HepG2 (cell line): ENCODE measurements around the gene TMEM95. TPM values are rescaled to one million over a fixed set of nuclear protein-coding genes. Genes with fewer than 3 reads are reported as not detected.

ENCODE experiments used
- ATF7 ChIP-seq, 2 experiments: fragments of 450-650 bp in 1 of 2; sonication (generic) in 1 of 2; formaldehyde crosslinking in 1 of 2; IDR thresholded peaks; 2 replicates each; pipeline versions ENCODE4 v1.4.0 to v1.6.1; 2016 to 2020; ENCODE audit warnings: antibody characterized with exemption in 1 of 2, mild to moderate bottlenecking in 1 of 2, missing genetic modification reagents in 1 of 2
- ATF7-NPFF ChIP-seq: sonication (generic); formaldehyde crosslinking; IDR thresholded peaks from 2 replicates; pipeline ENCODE4 v1.8.1; 2023; ENCODE audit warnings: mild to moderate bottlenecking, low read depth, missing genetic modification reagents, moderate library complexity
- GTF3A ChIP-seq: sonication (generic); formaldehyde crosslinking; conservative IDR thresholded peaks from 2 replicates; pipeline ENCODE4 v1.4.0; 2020; ENCODE audit warnings: mild to moderate bottlenecking, missing genetic modification reagents
- HNRNPK ChIP-seq: fragments of 200-400 bp; formaldehyde crosslinking; IDR thresholded peaks from 2 replicates; pipeline ENCODE4 v1.6.1; 2018; ENCODE audit warnings: low read length, low read depth, moderate library complexity, mild to moderate bottlenecking; ENCODE audit not compliant: poor library complexity, severe bottlenecking
- KLF12 ChIP-seq: sonication (generic); formaldehyde crosslinking; IDR thresholded peaks from 2 replicates; pipeline ENCODE4 v1.4.0; 2020; ENCODE audit warnings: missing genetic modification reagents, borderline replicate concordance
- KLF9 ChIP-seq: IDR thresholded peaks from 2 replicates; pipeline ENCODE4 v1.6.1; 2016; ENCODE audit warnings: low read depth
- POLR2AphosphoS5 ChIP-seq: IDR thresholded peaks from 2 replicates; pipeline ENCODE4 v1.6.1; 2012; ENCODE audit warnings: low read depth, low read length
- RCOR2 ChIP-seq: IDR thresholded peaks from 2 replicates; pipeline ENCODE4 v1.6.1; 2016; ENCODE audit warnings: missing biosample characterization, missing genetic modification reagents
- TCF7L2 ChIP-seq: IDR thresholded peaks from 2 replicates; pipeline ENCODE4 v1.6.1; 2011; ENCODE audit warnings: mild to moderate bottlenecking, low read depth, low read length, moderate library complexity
- ZBTB43 ChIP-seq: sonication (generic); formaldehyde crosslinking; conservative IDR thresholded peaks from 2 replicates; pipeline ENCODE4 v1.4.0; 2020; ENCODE audit warnings: missing genetic modification reagents
- ZNF124 ChIP-seq: sonication (generic); formaldehyde crosslinking; IDR thresholded peaks from 2 replicates; pipeline ENCODE4 v1.4.0; 2020; ENCODE audit warnings: missing genetic modification reagents
- ZXDC ChIP-seq: sonication (generic); formaldehyde crosslinking; IDR thresholded peaks from 2 replicates; pipeline ENCODE4 v1.5.0; 2020; ENCODE audit warnings: mild to moderate bottlenecking, missing genetic modification reagents
- polyA plus RNA-seq, 8 experiments: library from polyadenylated mRNA; depleted of rRNA in 3 of 8; stranded (reverse) in 7 of 8; unstranded in 1 of 8; fragments of >200 nt; fragmentation: Illumina TruSeq in 4 of 8; extraction: Trizol in 4 of 8; gene quantifications; 2 replicates each; pipeline versions ENCODE4 v1.2.1 to v1.2.3, GENCODE V29; 2011 to 2016; ENCODE audit warnings: low read depth in 4 of 8, missing spikeins in 1 of 8, mixed read lengths in 1 of 8; ENCODE audit not compliant: insufficient read depth in 1 of 8
- total RNA-seq, 5 experiments: library from RNA; depleted of rRNA; stranded (reverse); fragments of >200 nt; fragmentation: Illumina TruSeq; extraction: Trizol; gene quantifications; 2 replicates each; pipeline ENCODE4 v1.2.3, GENCODE V29; 2016; ENCODE audit warnings: low read depth in 1 of 5
- TF ChIP-seq, protein P1 (sequence below), 2 experiments: sonication (generic) in 1 of 2; formaldehyde crosslinking in 1 of 2; IDR thresholded peaks; 2 replicates each; pipeline versions ENCODE4 v1.5.1 to v1.6.1; 2011 to 2020; ENCODE audit warnings: borderline replicate concordance in 1 of 2, low read depth in 1 of 2, low read length in 1 of 2, mild to moderate bottlenecking in 1 of 2, missing genetic modification reagents in 1 of 2, moderate library complexity in 1 of 2
- TF ChIP-seq, protein P2 (sequence below): sonication (generic); formaldehyde crosslinking; IDR thresholded peaks from 2 replicates; pipeline ENCODE4 v1.4.0; 2020; ENCODE audit warnings: missing genetic modification reagents
- TF ChIP-seq, protein P3 (sequence below): IDR thresholded peaks from 2 replicates; pipeline ENCODE4 v1.6.1; 2018; ENCODE audit warnings: missing genetic modification reagents

TMEM95 gene
- total and polyA plus RNA-seq, 2 of the 13 experiments (the other 11 are each of a cell fraction or from before 2014, with no cell fraction given) = not detected

- TF ChIP-seq RCOR2 (CRISPR knock-in tag) = no peak
- no peak for TF ChIP-seq GTF3A (CRISPR knock-in tag)
- no peak for TF ChIP-seq ZXDC (CRISPR knock-in tag)
- 0 out of 2 replicates have a peak, but pooled peaks have one; percentile 28 for TF ChIP-seq ZBTB43 (CRISPR knock-in tag)
- no peak for TF ChIP-seq ATF7 (IDR thresholded peaks at IDR 0.05)
- TF ChIP-seq ATF7 (CRISPR knock-in tag; IDR thresholded peaks at IDR 0.05) = no peak
- TF ChIP-seq ZNF124 (CRISPR knock-in tag) = no peak
- TF ChIP-seq KLF12 = no peak
- peak; percentile 94 for TF ChIP-seq POLR2AphosphoS5
- TF ChIP-seq, protein P1, sequence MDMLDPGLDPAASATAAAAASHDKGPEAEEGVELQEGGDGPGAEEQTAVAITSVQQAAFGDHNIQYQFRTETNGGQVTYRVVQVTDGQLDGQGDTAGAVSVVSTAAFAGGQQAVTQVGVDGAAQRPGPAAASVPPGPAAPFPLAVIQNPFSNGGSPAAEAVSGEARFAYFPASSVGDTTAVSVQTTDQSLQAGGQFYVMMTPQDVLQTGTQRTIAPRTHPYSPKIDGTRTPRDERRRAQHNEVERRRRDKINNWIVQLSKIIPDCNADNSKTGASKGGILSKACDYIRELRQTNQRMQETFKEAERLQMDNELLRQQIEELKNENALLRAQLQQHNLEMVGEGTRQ (IDR thresholded peaks at IDR 0.05; ENCODE audit: low read depth, low read length) = no peak
- TF ChIP-seq, protein P1 (CRISPR knock-in tag; IDR thresholded peaks at IDR 0.05; ENCODE audit: borderline replicate concordance) = no peak; the same call in 1 of the 2 replicates
- TF ChIP-seq KLF9 (CRISPR knock-in tag) = no peak
- TF ChIP-seq ATF7-NPFF (CRISPR knock-in tag) = no peak
- TF ChIP-seq, protein P2, sequence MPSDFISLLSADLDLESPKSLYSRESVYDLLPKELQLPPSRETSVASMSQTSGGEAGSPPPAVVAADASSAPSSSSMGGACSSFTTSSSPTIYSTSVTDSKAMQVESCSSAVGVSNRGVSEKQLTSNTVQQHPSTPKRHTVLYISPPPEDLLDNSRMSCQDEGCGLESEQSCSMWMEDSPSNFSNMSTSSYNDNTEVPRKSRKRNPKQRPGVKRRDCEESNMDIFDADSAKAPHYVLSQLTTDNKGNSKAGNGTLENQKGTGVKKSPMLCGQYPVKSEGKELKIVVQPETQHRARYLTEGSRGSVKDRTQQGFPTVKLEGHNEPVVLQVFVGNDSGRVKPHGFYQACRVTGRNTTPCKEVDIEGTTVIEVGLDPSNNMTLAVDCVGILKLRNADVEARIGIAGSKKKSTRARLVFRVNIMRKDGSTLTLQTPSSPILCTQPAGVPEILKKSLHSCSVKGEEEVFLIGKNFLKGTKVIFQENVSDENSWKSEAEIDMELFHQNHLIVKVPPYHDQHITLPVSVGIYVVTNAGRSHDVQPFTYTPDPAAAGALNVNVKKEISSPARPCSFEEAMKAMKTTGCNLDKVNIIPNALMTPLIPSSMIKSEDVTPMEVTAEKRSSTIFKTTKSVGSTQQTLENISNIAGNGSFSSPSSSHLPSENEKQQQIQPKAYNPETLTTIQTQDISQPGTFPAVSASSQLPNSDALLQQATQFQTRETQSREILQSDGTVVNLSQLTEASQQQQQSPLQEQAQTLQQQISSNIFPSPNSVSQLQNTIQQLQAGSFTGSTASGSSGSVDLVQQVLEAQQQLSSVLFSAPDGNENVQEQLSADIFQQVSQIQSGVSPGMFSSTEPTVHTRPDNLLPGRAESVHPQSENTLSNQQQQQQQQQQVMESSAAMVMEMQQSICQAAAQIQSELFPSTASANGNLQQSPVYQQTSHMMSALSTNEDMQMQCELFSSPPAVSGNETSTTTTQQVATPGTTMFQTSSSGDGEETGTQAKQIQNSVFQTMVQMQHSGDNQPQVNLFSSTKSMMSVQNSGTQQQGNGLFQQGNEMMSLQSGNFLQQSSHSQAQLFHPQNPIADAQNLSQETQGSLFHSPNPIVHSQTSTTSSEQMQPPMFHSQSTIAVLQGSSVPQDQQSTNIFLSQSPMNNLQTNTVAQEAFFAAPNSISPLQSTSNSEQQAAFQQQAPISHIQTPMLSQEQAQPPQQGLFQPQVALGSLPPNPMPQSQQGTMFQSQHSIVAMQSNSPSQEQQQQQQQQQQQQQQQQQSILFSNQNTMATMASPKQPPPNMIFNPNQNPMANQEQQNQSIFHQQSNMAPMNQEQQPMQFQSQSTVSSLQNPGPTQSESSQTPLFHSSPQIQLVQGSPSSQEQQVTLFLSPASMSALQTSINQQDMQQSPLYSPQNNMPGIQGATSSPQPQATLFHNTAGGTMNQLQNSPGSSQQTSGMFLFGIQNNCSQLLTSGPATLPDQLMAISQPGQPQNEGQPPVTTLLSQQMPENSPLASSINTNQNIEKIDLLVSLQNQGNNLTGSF = no peak
- TF ChIP-seq, protein P3, sequence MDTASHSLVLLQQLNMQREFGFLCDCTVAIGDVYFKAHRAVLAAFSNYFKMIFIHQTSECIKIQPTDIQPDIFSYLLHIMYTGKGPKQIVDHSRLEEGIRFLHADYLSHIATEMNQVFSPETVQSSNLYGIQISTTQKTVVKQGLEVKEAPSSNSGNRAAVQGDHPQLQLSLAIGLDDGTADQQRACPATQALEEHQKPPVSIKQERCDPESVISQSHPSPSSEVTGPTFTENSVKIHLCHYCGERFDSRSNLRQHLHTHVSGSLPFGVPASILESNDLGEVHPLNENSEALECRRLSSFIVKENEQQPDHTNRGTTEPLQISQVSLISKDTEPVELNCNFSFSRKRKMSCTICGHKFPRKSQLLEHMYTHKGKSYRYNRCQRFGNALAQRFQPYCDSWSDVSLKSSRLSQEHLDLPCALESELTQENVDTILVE (CRISPR knock-in tag) = 0 out of 2 replicates have a peak, but pooled peaks have one; percentile 19
- no peak for TF ChIP-seq TCF7L2
- no peak for TF ChIP-seq HNRNPK
Measured at GRCh38 chr17:7403977-7404736, 49.2 kb downstream of the TMEM95 start, which contains the start of gene TMEM256 (continued).
